ENCODE data around the gene CHMP1B. TPM values are rescaled to one million over a fixed set of nuclear protein-coding genes. Genes with fewer than 3 reads are reported as not detected.

CHMP1B gene
- total RNA-seq, 1 experiment from 2014 or later: 56.5 TPM

DNA sequence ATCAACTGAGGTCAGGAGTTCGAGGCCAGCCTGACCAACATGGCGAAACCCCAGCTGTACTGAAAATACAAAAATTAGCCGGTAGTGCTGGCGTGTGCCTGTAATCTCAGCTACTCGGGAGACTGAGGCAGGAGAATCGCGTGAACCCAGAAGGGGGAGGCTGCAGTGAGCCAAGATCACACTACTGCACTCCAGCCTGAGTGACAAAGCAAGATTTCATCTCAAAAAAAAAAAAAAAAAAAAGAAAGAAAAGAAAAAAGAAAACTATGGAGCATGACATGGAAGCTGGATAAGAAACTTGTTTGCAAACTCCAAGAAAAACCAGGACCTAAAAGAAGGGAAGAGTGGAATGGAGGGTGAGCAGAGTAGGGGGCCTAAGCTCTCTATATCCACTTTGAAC lies 1.9 kb upstream of the CHMP1B start:
- TF ChIP-seq, protein P1, sequence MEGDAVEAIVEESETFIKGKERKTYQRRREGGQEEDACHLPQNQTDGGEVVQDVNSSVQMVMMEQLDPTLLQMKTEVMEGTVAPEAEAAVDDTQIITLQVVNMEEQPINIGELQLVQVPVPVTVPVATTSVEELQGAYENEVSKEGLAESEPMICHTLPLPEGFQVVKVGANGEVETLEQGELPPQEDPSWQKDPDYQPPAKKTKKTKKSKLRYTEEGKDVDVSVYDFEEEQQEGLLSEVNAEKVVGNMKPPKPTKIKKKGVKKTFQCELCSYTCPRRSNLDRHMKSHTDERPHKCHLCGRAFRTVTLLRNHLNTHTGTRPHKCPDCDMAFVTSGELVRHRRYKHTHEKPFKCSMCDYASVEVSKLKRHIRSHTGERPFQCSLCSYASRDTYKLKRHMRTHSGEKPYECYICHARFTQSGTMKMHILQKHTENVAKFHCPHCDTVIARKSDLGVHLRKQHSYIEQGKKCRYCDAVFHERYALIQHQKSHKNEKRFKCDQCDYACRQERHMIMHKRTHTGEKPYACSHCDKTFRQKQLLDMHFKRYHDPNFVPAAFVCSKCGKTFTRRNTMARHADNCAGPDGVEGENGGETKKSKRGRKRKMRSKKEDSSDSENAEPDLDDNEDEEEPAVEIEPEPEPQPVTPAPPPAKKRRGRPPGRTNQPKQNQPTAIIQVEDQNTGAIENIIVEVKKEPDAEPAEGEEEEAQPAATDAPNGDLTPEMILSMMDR (IDR thresholded peaks at IDR 0.05; ENCODE audit: insufficient read depth in 1 of 2, low read depth in 1 of 2, low read length in 1 of 2, severe bottlenecking in 1 of 2, unreplicated experiment in 1 of 2): no peak
- no peak for DNase-seq
- Mint-ChIP-seq H3K4me1 (ENCODE audit: low read depth, unreplicated experiment) (peaks cover 30% of the 10 kb centered on the region), H3K4me3 (ENCODE audit: unreplicated experiment) (peak overlapping the region; percentile 93), H3K27me3 (ENCODE audit: insufficient read depth, unreplicated experiment) (no peaks in the 10 kb centered on the region), H3K27ac (ENCODE audit: unreplicated experiment) (peak overlapping the region; percentile 93), H3K36me3 (ENCODE audit: insufficient read depth, unreplicated experiment) (peaks cover 23% of the 10 kb centered on the region), H3K9me3 (ENCODE audit: unreplicated experiment) (no peaks in the 10 kb centered on the region)
- no peaks in the 10 kb centered on the region for H3K36me3 ChIP-seq (ENCODE audit: control insufficient read depth, insufficient read depth, low read length)
- no peaks in the 10 kb centered on the region for H3K9me3 ChIP-seq
- peaks cover 41% of the 10 kb centered on the region for H3K4me1 ChIP-seq
- BruUV-seq (replicated peaks): no TSS peak
- ChIA-PET POLR2A (interaction anchor here (1.2 to 4.9 kb wide), 3 partner anchors 9 to 131 kb away, joined by 4 to 70 read pairs (median 5); no protein-coding TSS in a partner anchor), CTCF (interaction anchor here (0.6 to 1.6 kb wide), 3 partner anchors 9 to 15 kb away, joined by 3 to 8 read pairs (median 3); no protein-coding TSS in a partner anchor)
- no peak overlapping the region for H3K4me3 ChIP-seq (ENCODE audit: low read depth, low read length)
- no peaks in the 10 kb centered on the region for H3K27me3 ChIP-seq (replicated peaks; ENCODE audit: control insufficient read depth, insufficient read depth, low read length)
- intact Hi-C loops (cut with micrococcal nuclease; ENCODE audit: unreplicated experiment): no loop called here

DNA sequence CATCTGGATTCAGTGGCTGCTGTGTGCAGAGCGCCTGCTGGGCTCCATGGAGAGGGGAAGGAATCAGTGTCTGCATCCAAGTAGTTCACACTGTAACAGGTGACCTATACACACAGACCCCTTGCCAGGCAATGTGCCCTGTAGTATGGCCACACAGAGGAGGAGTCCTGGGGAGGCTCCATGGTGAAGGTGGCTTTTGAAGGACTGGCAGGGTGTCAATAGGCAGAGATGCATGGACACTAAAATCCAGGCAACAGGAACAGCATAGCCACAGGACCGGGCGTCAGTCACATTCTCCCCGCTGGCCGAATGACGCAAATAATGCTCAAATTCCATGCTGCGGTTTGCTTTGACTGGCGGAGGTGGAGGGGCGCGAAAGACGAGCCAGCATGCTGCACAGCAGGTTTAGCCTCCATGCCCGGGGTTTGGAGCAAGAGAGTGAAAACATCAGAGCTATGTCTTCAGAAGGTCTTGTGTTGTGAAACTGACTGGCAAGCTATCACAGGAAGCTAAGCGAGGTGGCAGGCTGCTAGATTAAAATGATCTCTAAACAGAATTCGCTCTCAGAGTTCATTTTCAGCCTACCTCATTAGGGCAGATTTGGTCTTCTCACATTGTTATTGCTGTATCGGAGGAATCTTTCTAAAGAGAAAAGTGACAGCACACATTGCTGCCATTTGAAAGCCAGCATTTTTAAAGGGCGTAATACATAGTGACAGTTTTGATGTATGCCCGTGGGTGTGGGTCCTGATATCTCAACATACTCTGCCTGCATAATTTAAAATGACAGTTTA lies 1.2 kb upstream of the CHMP1B start:
- H3K9me3 ChIP-seq: no peaks in the 10 kb centered on the region
- H3K4me1 ChIP-seq: peaks cover 42% of the 10 kb centered on the region
- intact Hi-C loops (cut with micrococcal nuclease; ENCODE audit: unreplicated experiment): loop anchor here (1.0 to 5.0 kb wide), 6 partner anchors 10 to 131 kb away; partner anchors contain the start of gene IMPA2
- no peaks in the 10 kb centered on the region for H3K27me3 Mint-ChIP-seq (ENCODE audit: insufficient read depth, unreplicated experiment)
- H3K27me3 ChIP-seq (replicated peaks; ENCODE audit: control insufficient read depth, insufficient read depth, low read length): no peaks in the 10 kb centered on the region
- no peaks in the 10 kb centered on the region for H3K9me3 Mint-ChIP-seq (ENCODE audit: unreplicated experiment)
- TF ChIP-seq, protein P1 (IDR thresholded peaks at IDR 0.05; ENCODE audit: insufficient read depth in 1 of 2, low read depth in 1 of 2, low read length in 1 of 2, severe bottlenecking in 1 of 2, unreplicated experiment in 1 of 2): no peak
- BruUV-seq (replicated peaks): no TSS peak
- H3K27ac Mint-ChIP-seq (ENCODE audit: unreplicated experiment): peak overlapping the region; percentile 93
- DNase-seq: peak; percentile 88 to 91
- H3K36me3 ChIP-seq (ENCODE audit: control insufficient read depth, insufficient read depth, low read length): no peaks in the 10 kb centered on the region
- H3K4me3 ChIP-seq (ENCODE audit: low read depth, low read length): peak overlapping the region; percentile 91
- H3K36me3 Mint-ChIP-seq (ENCODE audit: insufficient read depth, unreplicated experiment): peaks cover 29% of the 10 kb centered on the region
- peak overlapping the region; percentile 93 for H3K4me3 Mint-ChIP-seq (ENCODE audit: unreplicated experiment)
- peaks cover 24% of the 10 kb centered on the region for H3K4me1 Mint-ChIP-seq (ENCODE audit: low read depth, unreplicated experiment)
- CTCF ChIA-PET: interaction anchor here (0.6 to 1.6 kb wide), 5 partner anchors 10 to 122 kb away, joined by 3 to 8 read pairs (median 3); no protein-coding TSS in a partner anchor
- POLR2A ChIA-PET: interaction anchor here (0.7 to 4.9 kb wide), 6 partner anchors 10 to 527 kb away, joined by 3 to 70 read pairs (median 5); partner anchors contain the start of gene AFG3L2

DNA sequence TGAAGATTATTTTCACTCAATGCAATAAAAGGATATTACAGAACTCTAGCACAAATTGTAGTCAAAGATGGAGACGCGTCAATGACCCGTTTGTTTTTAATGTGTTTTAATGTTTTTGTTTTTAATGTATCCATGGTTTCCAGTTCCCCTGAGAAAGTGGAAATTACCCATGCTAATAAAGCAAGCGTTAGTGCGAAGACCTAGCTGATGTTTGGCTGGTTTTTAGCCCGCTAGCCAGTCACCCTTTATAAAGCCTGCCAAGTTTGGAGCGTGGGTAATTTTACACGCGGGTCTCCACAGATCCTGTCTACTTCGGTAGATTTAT lies 430 bp upstream of the CHMP1B start:
- H3K4me3 Mint-ChIP-seq (ENCODE audit: unreplicated experiment): peak overlapping the region; percentile 93
- Histone ChIP-seq H3K36me3 (ENCODE audit: control insufficient read depth, insufficient read depth, low read length) (no peaks in the 10 kb centered on the region), H3K9me3 (no peaks in the 10 kb centered on the region), H3K4me1 (peaks cover 42% of the 10 kb centered on the region), H3K27me3 (replicated peaks; ENCODE audit: control insufficient read depth, insufficient read depth, low read length) (no peaks in the 10 kb centered on the region), H3K4me3 (ENCODE audit: low read depth, low read length) (peak overlapping the region; percentile 91)
- peaks cover 17% of the 10 kb centered on the region for H3K4me1 Mint-ChIP-seq (ENCODE audit: low read depth, unreplicated experiment)
- no peaks in the 10 kb centered on the region for H3K9me3 Mint-ChIP-seq (ENCODE audit: unreplicated experiment)
- peaks cover 35% of the 10 kb centered on the region for H3K36me3 Mint-ChIP-seq (ENCODE audit: insufficient read depth, unreplicated experiment)
- TF ChIP-seq, protein P1 (IDR thresholded peaks at IDR 0.05; ENCODE audit: insufficient read depth in 1 of 2, low read depth in 1 of 2, low read length in 1 of 2, severe bottlenecking in 1 of 2, unreplicated experiment in 1 of 2): no peak
- TSS peak; percentile 94 for BruUV-seq (replicated peaks)
- H3K27me3 Mint-ChIP-seq (ENCODE audit: insufficient read depth, unreplicated experiment): no peaks in the 10 kb centered on the region
- intact Hi-C loops (cut with micrococcal nuclease; ENCODE audit: unreplicated experiment): loop anchor here (1.0 to 5.0 kb wide), 6 partner anchors 10 to 130 kb away; partner anchors contain the start of gene IMPA2
- H3K27ac Mint-ChIP-seq (ENCODE audit: unreplicated experiment): peak overlapping the region; percentile 93
- POLR2A ChIA-PET: interaction anchor here (1.2 to 4.9 kb wide), 4 partner anchors 11 to 41 kb away, joined by 5 to 70 read pairs (median 7); no protein-coding TSS in a partner anchor
- CTCF ChIA-PET: interaction anchor here (1.5 kb wide), 1 partner anchor 37 kb away, joined by 3 read pairs; no protein-coding TSS in a partner anchor
- DNase-seq: no peak
